Measurements from ENCODE around the gene INPP4B.

Gene INPP4B

DNA sequence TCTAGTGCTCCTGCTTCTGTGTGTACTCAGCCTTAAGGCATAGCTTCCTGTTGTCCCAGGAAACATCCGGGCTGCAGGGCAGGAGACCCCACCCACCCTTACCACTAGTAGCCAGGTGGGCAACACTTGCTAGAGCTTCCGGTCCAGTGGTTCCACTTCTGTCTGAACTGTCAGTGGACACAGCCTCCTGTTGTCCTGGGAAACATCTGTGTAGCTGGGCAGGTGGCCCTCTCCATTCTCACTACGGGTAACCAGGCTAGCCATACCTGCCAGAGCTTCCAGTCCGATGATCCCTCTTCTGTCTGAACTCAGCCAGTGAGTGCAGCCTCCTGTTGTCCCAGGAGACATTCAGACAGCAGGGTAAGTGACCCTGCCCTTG, 372.2 kb downstream of the INPP4B start:
- Histone ChIP-seq H3K9me3 (ENCODE audit: control insufficient read depth in 5 of 5, low read length in 5 of 5) (no peaks in the 10 kb centered on the region), H3K27ac (ENCODE audit: low read depth, low read length) (no peak overlapping the region), H3K4me3 (ENCODE audit: low read depth in 1 of 5, low read length in 5 of 5) (no peak overlapping the region), H3K27me3 (ENCODE audit: control insufficient read depth in 5 of 5, insufficient read depth in 4 of 5, low read length in 5 of 5) (no peaks in the 10 kb centered on the region), H3K4me1 (ENCODE audit: control insufficient read depth in 5 of 5, insufficient read depth in 5 of 5, low read length in 5 of 5) (peaks cover 0 to 6% (median 0%) of the 10 kb centered on the region in 5 donors), H3K9ac (ENCODE audit: low read length in 5 of 5) (no peak overlapping the region), H3K36me3 (ENCODE audit: control insufficient read depth in 5 of 5, insufficient read depth in 5 of 5, low read length in 5 of 5) (no peaks in the 10 kb centered on the region)

DNA sequence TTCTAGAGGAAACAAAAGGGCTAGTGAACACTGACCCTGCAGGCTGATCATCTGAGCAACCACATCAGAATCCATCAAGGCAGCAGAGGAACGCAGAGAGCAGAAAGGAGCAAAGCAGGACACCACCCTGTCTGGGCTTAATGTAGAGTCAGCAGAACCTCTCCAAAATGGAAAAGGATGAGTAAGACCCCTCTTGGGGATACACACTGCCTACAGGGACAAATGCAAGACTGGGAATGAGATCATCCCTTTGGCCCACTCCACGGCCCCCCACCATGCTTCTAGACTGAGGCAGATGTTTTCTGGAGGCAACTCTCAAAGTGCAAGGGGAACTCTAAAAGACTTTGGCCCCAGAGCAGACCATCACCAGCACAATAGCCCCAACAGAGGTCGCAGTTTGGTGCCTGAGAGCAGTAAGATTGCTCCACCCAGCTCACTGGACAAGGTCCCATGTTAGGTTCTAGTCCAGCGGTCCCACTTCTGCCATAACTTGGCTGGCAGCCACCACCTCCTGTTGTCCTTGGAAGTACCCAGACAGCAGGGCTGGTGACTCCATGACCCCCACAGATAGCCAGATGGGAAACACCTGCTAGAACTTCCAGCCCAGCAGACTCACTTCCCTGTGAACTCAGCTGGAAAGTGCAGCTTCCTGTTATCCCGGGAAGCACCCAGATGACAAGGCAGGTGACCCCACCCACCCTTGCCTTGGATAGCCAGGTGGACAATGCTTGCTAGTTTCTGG, 372.7 kb downstream of the INPP4B start:
- H3K4me1 ChIP-seq (ENCODE audit: control insufficient read depth in 5 of 5, insufficient read depth in 5 of 5, low read length in 5 of 5): peaks cover 0 to 6% (median 0%) of the 10 kb centered on the region in 5 donors
- H3K36me3 ChIP-seq (ENCODE audit: control insufficient read depth in 5 of 5, insufficient read depth in 5 of 5, low read length in 5 of 5): no peaks in the 10 kb centered on the region
- no peak overlapping the region for H3K27ac ChIP-seq (ENCODE audit: low read depth, low read length)
- H3K9me3 ChIP-seq (ENCODE audit: control insufficient read depth in 5 of 5, low read length in 5 of 5): no peaks in the 10 kb centered on the region
- no peak overlapping the region for H3K4me3 ChIP-seq (ENCODE audit: low read depth in 1 of 5, low read length in 5 of 5)
- H3K9ac ChIP-seq (ENCODE audit: low read length in 5 of 5): no peak overlapping the region
- H3K27me3 ChIP-seq (ENCODE audit: control insufficient read depth in 5 of 5, insufficient read depth in 4 of 5, low read length in 5 of 5): no peaks in the 10 kb centered on the region

DNA sequence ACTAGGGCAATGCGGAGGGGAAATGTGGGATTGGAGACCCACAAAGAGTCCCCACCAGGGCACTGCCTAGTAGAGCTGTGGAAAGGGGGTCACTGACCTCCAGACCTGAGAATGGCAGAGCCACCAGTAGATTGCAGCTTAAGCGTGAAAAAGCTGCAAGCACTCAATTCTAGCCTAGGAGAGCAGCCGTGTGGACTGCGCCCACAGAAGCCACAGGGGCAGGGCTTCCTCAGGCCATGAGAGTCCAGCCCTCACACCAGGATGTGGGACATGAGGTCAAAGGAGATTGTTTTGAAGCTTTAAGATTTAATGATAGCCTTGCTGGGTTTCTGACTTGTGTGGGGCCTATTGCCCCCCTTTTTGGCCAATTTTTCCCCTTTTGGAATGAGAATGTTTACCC, 379.0 kb downstream of the INPP4B start:
- Histone ChIP-seq H3K27me3 (ENCODE audit: control insufficient read depth in 5 of 5, insufficient read depth in 4 of 5, low read length in 5 of 5) (no peaks in the 10 kb centered on the region), H3K9ac (ENCODE audit: low read length in 5 of 5) (no peak overlapping the region), H3K4me1 (ENCODE audit: control insufficient read depth in 5 of 5, insufficient read depth in 5 of 5, low read length in 5 of 5) (no peaks in the 10 kb centered on the region)

DNA sequence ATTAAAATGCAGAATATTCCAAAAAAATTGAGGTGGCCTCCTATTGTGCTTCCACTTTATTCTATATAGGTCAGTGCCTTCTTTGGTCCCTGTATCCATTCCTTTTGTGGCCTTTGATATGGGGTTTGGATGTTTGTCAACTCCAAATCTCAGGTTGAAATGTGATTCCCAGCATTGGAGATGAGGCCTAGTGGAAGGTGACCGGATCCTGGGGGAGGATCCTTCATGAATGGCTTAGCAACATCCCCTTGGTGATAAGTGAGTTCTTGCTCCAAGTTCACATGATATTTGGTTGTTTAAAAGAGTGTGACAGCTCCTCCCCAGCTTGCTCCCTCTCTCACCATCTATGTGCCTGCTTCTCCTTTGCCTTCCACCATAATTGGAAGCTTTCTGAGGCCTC, 380.6 kb downstream of the INPP4B start:
- H3K4me1 ChIP-seq (ENCODE audit: control insufficient read depth in 5 of 5, insufficient read depth in 5 of 5, low read length in 5 of 5): no peaks in the 10 kb centered on the region
- H3K9me3 ChIP-seq (ENCODE audit: control insufficient read depth in 5 of 5, low read length in 5 of 5): no peaks in the 10 kb centered on the region
- no peaks in the 10 kb centered on the region for H3K36me3 ChIP-seq (ENCODE audit: control insufficient read depth in 5 of 5, insufficient read depth in 5 of 5, low read length in 5 of 5)
- H3K27ac ChIP-seq (ENCODE audit: low read depth, low read length): no peak overlapping the region
- H3K27me3 ChIP-seq (ENCODE audit: control insufficient read depth in 5 of 5, insufficient read depth in 4 of 5, low read length in 5 of 5): no peaks in the 10 kb centered on the region
- no peak overlapping the region for H3K9ac ChIP-seq (ENCODE audit: low read length in 5 of 5)
- H3K4me3 ChIP-seq (ENCODE audit: low read depth in 1 of 5, low read length in 5 of 5): no peak overlapping the region

More for the DNA sequence above, 379.0 kb downstream of the INPP4B start:
- Histone ChIP-seq H3K4me3 (ENCODE audit: low read depth in 1 of 5, low read length in 5 of 5) (no peak overlapping the region), H3K27ac (ENCODE audit: low read depth, low read length) (no peak overlapping the region), H3K36me3 (ENCODE audit: control insufficient read depth in 5 of 5, insufficient read depth in 5 of 5, low read length in 5 of 5) (no peaks in the 10 kb centered on the region), H3K9me3 (ENCODE audit: control insufficient read depth in 5 of 5, low read length in 5 of 5) (no peaks in the 10 kb centered on the region)

DNA sequence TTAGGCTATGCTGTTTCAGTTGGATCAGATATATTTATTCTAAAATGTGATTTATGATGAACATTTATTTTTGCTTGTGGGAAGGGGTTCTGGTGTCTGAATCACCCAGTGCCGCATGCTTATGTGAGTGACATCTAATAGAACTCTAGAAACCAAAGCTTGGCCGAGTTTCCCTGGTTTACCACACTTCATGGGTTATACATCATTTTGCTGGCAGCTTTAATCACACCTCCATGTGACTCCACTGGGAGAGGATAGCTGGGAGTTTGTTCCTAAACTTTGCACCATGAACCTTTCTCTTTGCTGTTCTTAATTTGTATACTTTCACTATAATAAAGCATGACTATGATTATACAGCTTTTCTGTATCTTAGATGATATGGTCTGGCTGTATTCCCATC, 382.9 kb downstream of the INPP4B start:
- H3K9me3 ChIP-seq (ENCODE audit: control insufficient read depth in 5 of 5, low read length in 5 of 5): no peaks in the 10 kb centered on the region
- H3K27me3 ChIP-seq (ENCODE audit: control insufficient read depth in 5 of 5, insufficient read depth in 4 of 5, low read length in 5 of 5): no peaks in the 10 kb centered on the region
- no peak overlapping the region for H3K4me3 ChIP-seq (ENCODE audit: low read depth in 1 of 5, low read length in 5 of 5)
- no peak overlapping the region for H3K9ac ChIP-seq (ENCODE audit: low read length in 5 of 5)
- no peaks in the 10 kb centered on the region for H3K36me3 ChIP-seq (ENCODE audit: control insufficient read depth in 5 of 5, insufficient read depth in 5 of 5, low read length in 5 of 5)
- no peaks in the 10 kb centered on the region for H3K4me1 ChIP-seq (ENCODE audit: control insufficient read depth in 5 of 5, insufficient read depth in 5 of 5, low read length in 5 of 5)
- H3K27ac ChIP-seq (ENCODE audit: low read depth, low read length): no peak overlapping the region

DNA sequence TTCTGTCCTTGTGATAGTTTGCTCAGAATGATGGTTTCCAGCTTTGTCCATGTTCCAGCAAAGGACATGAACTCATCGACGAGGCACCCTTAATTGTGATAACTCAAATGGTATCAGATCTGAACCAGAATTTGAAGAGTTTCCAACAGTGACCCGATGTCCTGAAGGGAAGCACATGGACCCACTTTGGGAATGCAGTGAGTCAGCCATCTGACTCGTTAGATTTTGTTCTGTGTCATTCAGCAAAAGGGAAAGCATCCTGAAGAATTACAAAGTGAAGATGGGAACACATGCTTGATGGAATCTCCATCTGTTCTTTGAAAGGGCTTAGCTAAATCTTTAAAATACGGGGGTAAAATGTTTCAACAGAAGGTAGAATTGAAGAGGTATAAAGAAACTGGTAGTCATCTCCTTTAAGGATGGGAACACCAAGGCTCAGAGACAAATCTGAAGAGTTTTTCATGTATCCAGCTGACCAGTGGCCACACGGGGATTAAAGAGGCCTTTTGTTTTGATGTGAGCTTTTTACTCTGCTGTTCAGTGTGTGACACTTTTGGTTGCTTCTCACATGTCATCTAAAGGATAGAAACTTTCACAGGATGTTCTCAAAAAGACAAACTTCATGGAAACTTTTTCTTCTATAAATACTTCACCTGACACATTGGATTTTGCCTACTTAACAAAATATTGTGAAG, 393.8 kb downstream of the INPP4B start:
- H3K9me3 ChIP-seq (ENCODE audit: control insufficient read depth in 5 of 5, low read length in 5 of 5): no peaks in the 10 kb centered on the region
- no peak overlapping the region for H3K9ac ChIP-seq (ENCODE audit: low read length in 5 of 5)
- no peak overlapping the region for H3K27ac ChIP-seq (ENCODE audit: low read depth, low read length)
- no peaks in the 10 kb centered on the region for H3K27me3 ChIP-seq (ENCODE audit: control insufficient read depth in 5 of 5, insufficient read depth in 4 of 5, low read length in 5 of 5)
- no peaks in the 10 kb centered on the region for H3K36me3 ChIP-seq (ENCODE audit: control insufficient read depth in 5 of 5, insufficient read depth in 5 of 5, low read length in 5 of 5)
- peaks cover 0 to 2% (median 0%) of the 10 kb centered on the region in 5 donors for H3K4me1 ChIP-seq (ENCODE audit: control insufficient read depth in 5 of 5, insufficient read depth in 5 of 5, low read length in 5 of 5)
- H3K4me3 ChIP-seq (ENCODE audit: low read depth in 1 of 5, low read length in 5 of 5): no peak overlapping the region

DNA sequence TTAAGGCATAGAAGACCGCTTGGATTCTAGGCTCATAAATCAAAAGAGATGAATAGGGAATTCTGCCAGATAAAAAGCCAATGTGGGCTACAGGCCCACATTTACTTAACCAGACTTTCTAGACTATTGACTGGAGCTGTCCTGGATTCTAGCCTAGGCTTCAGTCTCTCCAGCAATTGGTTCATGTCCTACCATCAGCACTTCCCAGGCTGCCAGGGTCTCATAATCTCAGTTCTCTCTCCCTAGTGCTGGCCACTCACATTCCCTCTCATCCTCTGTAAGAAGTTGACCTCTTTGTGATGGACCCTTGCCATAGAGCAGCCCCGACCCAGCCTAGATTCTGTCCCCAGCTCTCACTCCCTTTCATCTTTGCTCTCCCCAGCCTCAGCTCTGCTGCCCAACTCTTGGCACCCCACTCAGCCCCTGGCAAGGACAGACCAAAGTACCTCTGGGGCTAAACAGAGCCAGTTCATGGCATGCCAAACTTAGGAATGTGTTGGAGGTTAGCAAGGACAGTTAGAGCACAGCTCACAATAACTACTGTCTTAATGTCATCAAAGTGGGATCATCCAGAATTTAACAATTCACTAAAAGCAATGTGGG, 396.2 kb downstream of the INPP4B start:
- no peak overlapping the region for H3K27ac ChIP-seq (ENCODE audit: low read depth, low read length)

DNA sequence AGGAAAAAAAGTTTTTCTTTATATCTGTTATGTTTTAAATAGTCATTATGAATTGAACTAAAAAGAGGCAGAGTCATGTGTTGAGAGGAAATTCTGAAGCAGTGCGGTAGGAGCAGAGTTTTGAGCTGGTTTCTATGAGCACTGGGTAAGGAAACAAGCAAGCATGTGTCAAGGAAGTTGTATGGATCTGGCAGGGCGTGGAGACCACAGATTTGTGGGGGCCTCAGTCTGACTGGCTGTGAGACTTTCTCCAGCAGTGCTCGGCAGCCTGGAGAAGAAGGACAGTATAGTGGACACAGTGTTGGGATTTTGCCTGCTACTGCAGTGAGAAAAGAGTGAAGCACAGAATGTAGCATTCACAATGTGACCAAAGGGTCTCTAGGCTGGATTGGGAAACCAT, 399.1 kb downstream of the INPP4B start:
- Histone ChIP-seq H3K4me3 (ENCODE audit: low read depth in 1 of 5, low read length in 5 of 5) (no peak overlapping the region), H3K4me1 (ENCODE audit: control insufficient read depth in 5 of 5, insufficient read depth in 5 of 5, low read length in 5 of 5) (peaks cover 0 to 2% (median 0%) of the 10 kb centered on the region in 5 donors), H3K9me3 (ENCODE audit: control insufficient read depth in 5 of 5, low read length in 5 of 5) (no peaks in the 10 kb centered on the region), H3K27ac (ENCODE audit: low read depth, low read length) (no peak overlapping the region), H3K36me3 (ENCODE audit: control insufficient read depth in 5 of 5, insufficient read depth in 5 of 5, low read length in 5 of 5) (no peaks in the 10 kb centered on the region), H3K27me3 (ENCODE audit: control insufficient read depth in 5 of 5, insufficient read depth in 4 of 5, low read length in 5 of 5) (no peaks in the 10 kb centered on the region), H3K9ac (ENCODE audit: low read length in 5 of 5) (no peak overlapping the region)

More for the DNA sequence above, 396.2 kb downstream of the INPP4B start:
- Histone ChIP-seq H3K9ac (ENCODE audit: low read length in 5 of 5) (no peak overlapping the region), H3K27me3 (ENCODE audit: control insufficient read depth in 5 of 5, insufficient read depth in 4 of 5, low read length in 5 of 5) (no peaks in the 10 kb centered on the region), H3K36me3 (ENCODE audit: control insufficient read depth in 5 of 5, insufficient read depth in 5 of 5, low read length in 5 of 5) (no peaks in the 10 kb centered on the region), H3K4me3 (ENCODE audit: low read depth in 1 of 5, low read length in 5 of 5) (no peak overlapping the region), H3K4me1 (ENCODE audit: control insufficient read depth in 5 of 5, insufficient read depth in 5 of 5, low read length in 5 of 5) (peaks cover 0 to 2% (median 0%) of the 10 kb centered on the region in 5 donors), H3K9me3 (ENCODE audit: control insufficient read depth in 5 of 5, low read length in 5 of 5) (no peaks in the 10 kb centered on the region)

DNA sequence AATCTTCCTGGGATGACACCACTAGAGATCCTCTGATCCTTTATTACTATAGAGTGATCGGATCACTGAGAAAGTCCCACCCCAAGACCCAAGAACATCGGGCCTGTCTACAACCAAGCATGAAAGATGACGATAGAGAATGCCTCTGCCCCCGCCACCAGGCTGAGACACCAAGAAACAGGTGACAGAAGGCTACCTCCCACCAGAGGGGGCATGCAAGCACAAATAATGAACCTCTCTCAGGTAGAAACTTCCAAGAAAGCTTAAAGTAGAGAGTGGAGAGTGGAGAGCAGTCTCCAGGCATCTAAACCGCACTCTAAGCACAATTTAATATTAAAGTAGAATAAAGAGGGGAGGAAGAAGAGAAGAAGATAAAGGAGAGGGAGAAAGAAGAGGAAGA, 402.6 kb downstream of the INPP4B start:
- H3K36me3 ChIP-seq (ENCODE audit: control insufficient read depth in 5 of 5, insufficient read depth in 5 of 5, low read length in 5 of 5): no peaks in the 10 kb centered on the region
- H3K9me3 ChIP-seq (ENCODE audit: control insufficient read depth in 5 of 5, low read length in 5 of 5): peaks cover 0 to 3% (median 0%) of the 10 kb centered on the region in 5 donors
- H3K9ac ChIP-seq (ENCODE audit: low read length in 5 of 5): no peak overlapping the region
- no peak overlapping the region for H3K27ac ChIP-seq (ENCODE audit: low read depth, low read length)
- no peaks in the 10 kb centered on the region for H3K27me3 ChIP-seq (ENCODE audit: control insufficient read depth in 5 of 5, insufficient read depth in 4 of 5, low read length in 5 of 5)
- H3K4me1 ChIP-seq (ENCODE audit: control insufficient read depth in 5 of 5, insufficient read depth in 5 of 5, low read length in 5 of 5): no peaks in the 10 kb centered on the region
- H3K4me3 ChIP-seq (ENCODE audit: low read depth in 1 of 5, low read length in 5 of 5): no peak overlapping the region

DNA sequence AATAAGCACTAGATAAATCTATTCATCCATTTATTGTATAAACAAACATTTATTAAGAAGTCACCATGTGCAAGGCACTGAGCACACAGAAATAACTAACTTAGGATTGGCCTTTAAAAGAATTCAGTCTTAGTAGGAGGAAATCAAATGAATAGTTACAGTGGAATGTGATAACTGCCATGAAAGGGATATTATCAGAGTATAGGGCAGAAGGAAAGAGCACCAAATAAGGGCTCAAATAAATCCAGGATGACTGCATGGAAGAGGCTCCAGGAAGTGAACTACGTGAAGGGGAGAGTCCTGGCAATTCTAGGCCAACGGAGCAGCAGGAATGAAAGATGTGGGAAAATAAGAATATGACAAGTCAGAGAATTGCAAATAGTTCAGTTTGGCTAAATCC, 406.0 kb downstream of the INPP4B start:
- Histone ChIP-seq H3K4me1 (ENCODE audit: control insufficient read depth in 5 of 5, insufficient read depth in 5 of 5, low read length in 5 of 5) (no peaks in the 10 kb centered on the region), H3K27ac (ENCODE audit: low read depth, low read length) (no peak overlapping the region), H3K9ac (ENCODE audit: low read length in 5 of 5) (no peak overlapping the region), H3K9me3 (ENCODE audit: control insufficient read depth in 5 of 5, low read length in 5 of 5) (peaks cover 0 to 3% (median 0%) of the 10 kb centered on the region in 5 donors), H3K4me3 (ENCODE audit: low read depth in 1 of 5, low read length in 5 of 5) (no peak overlapping the region), H3K36me3 (ENCODE audit: control insufficient read depth in 5 of 5, insufficient read depth in 5 of 5, low read length in 5 of 5) (no peaks in the 10 kb centered on the region), H3K27me3 (ENCODE audit: control insufficient read depth in 5 of 5, insufficient read depth in 4 of 5, low read length in 5 of 5) (no peaks in the 10 kb centered on the region)

Measured in subcutaneous abdominal adipose tissue (tissue), 5 donors.